HG03575 (cell line): ENCODE data around the gene RPL18.
"Not testable (repeated sequence)": the region's sequence is repeated elsewhere in the genome, so short reads cannot be mapped to it uniquely, and the experiment has no call there.

Source experiments
- ATAC-seq: cut with Tn5 transposase; IDR thresholded peaks from one replicate; pipeline ENCODE4 v1.9.1; 2021; ENCODE audit not compliant: unreplicated experiment, insufficient number of reproducible peaks, low FRiP score; ENCODE audit errors: extremely low read depth

The RPL18 gene

GRCh38 chr19:48596679-48597465 is 22.1 kb downstream of the RPL18 start:
- no peak for ATAC-seq

- no peak for ATAC-seq
These were observed 22.7 kb downstream of the RPL18 start for GRCh38 chr19:48596237-48596636.

- ATAC-seq: no peak
These were observed 23.1 kb downstream of the RPL18 start for GRCh38 chr19:48595833-48596232.

- ATAC-seq: no peak
These were observed 23.8 kb downstream of the RPL18 start for GRCh38 chr19:48595171-48595570.

- no peak for ATAC-seq
These were observed 28.0 kb downstream of the RPL18 start for GRCh38 chr19:48591021-48591420.

GRCh38 chr19:48588670-48589401 is 30.1 kb downstream of the RPL18 start:
- ATAC-seq: no peak

GRCh38 chr19:48587387-48587786 is 31.6 kb downstream of the RPL18 start:
- ATAC-seq: no peak

- ATAC-seq: no peak
These were observed 36.8 kb downstream of the RPL18 start for GRCh38 chr19:48582168-48582567.

GRCh38 chr19:48578891-48579290 is 40.1 kb downstream of the RPL18 start:
- no peak for ATAC-seq

- ATAC-seq: not testable (repeated sequence)
These were observed 41.1 kb downstream of the RPL18 start for GRCh38 chr19:48577908-48578307.

- no peak for ATAC-seq
These were observed 42.9 kb downstream of the RPL18 start for GRCh38 chr19:48575931-48576622.

- no peak for ATAC-seq
These were observed 45.8 kb downstream of the RPL18 start for GRCh38 chr19:48573163-48573505.

- ATAC-seq: no peak
These were observed 47.4 kb downstream of the RPL18 start for GRCh38 chr19:48571378-48572162.

GRCh38 chr19:48569814-48570213 is 49.2 kb downstream of the RPL18 start:
- no peak for ATAC-seq

- ATAC-seq: no peak
These were observed 50.6 kb downstream of the RPL18 start for GRCh38 chr19:48568345-48568886.
